Measurements from ENCODE around the gene SUPT5H. TPM values are rescaled to one million over a fixed set of nuclear protein-coding genes. Genes with fewer than 3 reads are reported as not detected.
A peak's percentile ranks its signal among the peaks of the same experiment; 100 is the strongest.

Gene SUPT5H
- total and polyA plus RNA-seq, 10 of the 15 experiments (the other 5 are each of a cell fraction or from before 2014, with no cell fraction given), result 27.2 to 194 (median 83.6) TPM

GRCh38 chr19:39403331-39404312 lies 41.8 kb upstream of the SUPT5H start (continued):
- no peak for TF ChIP-seq CHD1 (IDR thresholded peaks at IDR 0.05; ENCODE audit: low read depth, low read length)
- TF ChIP-seq RELA (IDR thresholded peaks at IDR 0.05; ENCODE audit: borderline replicate concordance, partially characterized antibody), result peak; percentile 92
- TF ChIP-seq SUZ12 (IDR thresholded peaks at IDR 0.05; ENCODE audit: unreplicated experiment), result no peak
- TF ChIP-seq ATF2 (IDR thresholded peaks at IDR 0.05; ENCODE audit: low read length), result no peak
- TF ChIP-seq IKZF2 (IDR thresholded peaks at IDR 0.05), result peak; percentile 94 to 95
- no peak for TF ChIP-seq ZZZ3 (IDR thresholded peaks at IDR 0.05; ENCODE audit: control insufficient read depth, insufficient read length, low read depth)
- no peak for TF ChIP-seq NR2C2 (IDR thresholded peaks at IDR 0.05; ENCODE audit: borderline replicate concordance, control insufficient read depth, insufficient read length, low read depth)
- 0 out of 2 replicates have a peak, but pooled peaks have one; percentile 50 for TF ChIP-seq CHD2 (IDR thresholded peaks at IDR 0.05; ENCODE audit: borderline replicate concordance, low read depth, low read length)
- peak; percentile 50; the same call in 1 of the 2 replicates for TF ChIP-seq MTA2 (IDR thresholded peaks at IDR 0.05; ENCODE audit: low read depth)
- 0 out of 2 replicates have a peak, but pooled peaks have one; percentile 2 for TF ChIP-seq ZNF384 (IDR thresholded peaks at IDR 0.05; ENCODE audit: borderline replicate concordance, low read depth, low read length)
- TF ChIP-seq GATAD2B (conservative IDR thresholded peaks at IDR 0.05; ENCODE audit: low read depth), result peak; percentile 85
- no peak for TF ChIP-seq BRCA1 (IDR thresholded peaks at IDR 0.05; ENCODE audit: low read depth, low read length)
- no peak for TF ChIP-seq NRF1 (conservative IDR thresholded peaks at IDR 0.05; ENCODE audit: low read depth, low read length)
- no peak for TF ChIP-seq MYB (IDR thresholded peaks at IDR 0.05; ENCODE audit: borderline replicate concordance, low read depth, low read length)
- TF ChIP-seq E4F1 (IDR thresholded peaks at IDR 0.05; ENCODE audit: borderline replicate concordance, partially characterized antibody), result no peak
- no peak for TF ChIP-seq ZNF24 (IDR thresholded peaks at IDR 0.05)
- TF ChIP-seq HCFC1 (IDR thresholded peaks at IDR 0.05; ENCODE audit: low read length), result 0 out of 2 replicates have a peak, but pooled peaks have one; percentile 7
- TF ChIP-seq ZBTB4 (CRISPR knock-in tag; IDR thresholded peaks at IDR 0.05), result no peak
- no peak for TF ChIP-seq SREBF2 (IDR thresholded peaks at IDR 0.05; ENCODE audit: low read length)
- no peak for TF ChIP-seq ZSCAN29 (IDR thresholded peaks at IDR 0.05)
- TF ChIP-seq CHD4 (IDR thresholded peaks at IDR 0.05), result no peak
- TF ChIP-seq CBX3 (IDR thresholded peaks at IDR 0.05; ENCODE audit: borderline replicate concordance, low read depth), result no peak
- TF ChIP-seq RAD21 (IDR thresholded peaks at IDR 0.05; ENCODE audit: insufficient read depth, low read depth, low read length), result no peak
- no peak for TF ChIP-seq IRF4 (IDR thresholded peaks at IDR 0.05; ENCODE audit: low read depth, low read length)

All from GM12878 (cell line).